ENCODE data around the gene CASP10. TPM values are rescaled to one million over a fixed set of nuclear protein-coding genes. Genes with fewer than 3 reads are reported as not detected.
A peak's percentile ranks its signal among the peaks of the same experiment; 100 is the strongest.
"Not testable (repeated sequence)": the region's sequence is repeated elsewhere in the genome, so short reads cannot be mapped to it uniquely, and the experiment has no call there.

CASP10 gene
- total RNA-seq, 1 experiment from 2014 or later, result 2.9 TPM

DNA sequence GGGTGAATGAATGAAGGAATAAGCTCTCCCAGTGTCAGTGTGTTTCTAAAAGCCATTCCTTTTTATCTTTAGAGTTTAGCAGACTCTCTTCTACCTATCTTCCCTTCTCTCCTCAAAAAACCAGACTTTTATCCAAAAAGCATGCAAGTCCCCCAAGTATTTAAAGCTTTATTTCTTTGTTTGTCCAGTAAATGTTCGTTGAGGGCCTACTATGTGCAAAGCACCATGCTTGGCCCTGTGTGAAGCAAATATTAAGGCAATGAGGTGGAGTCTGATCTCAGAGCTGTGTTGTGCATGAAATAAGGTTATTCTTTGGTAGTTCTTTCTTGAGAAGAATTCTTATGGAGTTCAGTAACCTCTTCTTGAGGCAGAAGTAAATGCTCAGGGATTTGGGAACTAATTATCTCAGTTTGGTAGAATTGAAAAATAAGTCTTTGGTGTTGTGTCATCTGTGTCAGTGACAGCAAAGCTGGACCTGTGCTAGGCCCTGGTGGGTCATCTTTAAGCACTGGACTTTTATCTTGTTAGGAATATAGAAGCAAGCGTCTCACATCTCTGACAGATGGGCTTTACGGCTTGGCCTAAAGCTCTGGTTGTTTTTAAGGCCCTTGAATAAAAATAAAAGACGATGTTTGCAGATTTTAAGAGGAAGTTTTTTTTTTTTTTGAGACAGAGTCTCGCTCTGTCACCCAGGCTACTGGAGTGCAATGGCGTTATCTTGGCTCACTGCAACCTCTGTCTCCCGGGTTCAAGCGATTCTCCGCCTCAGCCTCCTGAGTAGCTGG is 28.1 kb upstream of the CASP10 start:
- no peak for DNase-seq (ENCODE audit: low read depth)

DNA sequence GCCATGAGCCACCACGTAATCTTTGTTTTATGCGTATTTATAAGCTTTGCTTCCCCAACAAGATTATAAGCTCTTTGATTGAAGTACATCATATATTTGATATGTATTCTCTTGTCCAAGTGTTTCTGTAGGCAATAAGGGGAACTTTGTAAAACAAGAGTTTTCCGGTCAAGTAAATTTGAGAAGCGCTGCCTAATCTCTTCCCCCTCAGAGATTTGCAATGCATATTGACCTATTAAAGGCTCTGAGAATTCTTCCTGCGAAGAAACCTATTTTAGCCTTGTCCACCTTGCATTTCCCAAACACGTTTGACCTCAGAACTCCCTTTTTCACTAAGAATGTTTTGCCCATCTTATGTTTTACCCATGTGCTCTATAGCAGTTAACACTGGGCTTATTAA is 26.9 kb upstream of the CASP10 start:
- no peak for DNase-seq (ENCODE audit: low read depth)

DNA sequence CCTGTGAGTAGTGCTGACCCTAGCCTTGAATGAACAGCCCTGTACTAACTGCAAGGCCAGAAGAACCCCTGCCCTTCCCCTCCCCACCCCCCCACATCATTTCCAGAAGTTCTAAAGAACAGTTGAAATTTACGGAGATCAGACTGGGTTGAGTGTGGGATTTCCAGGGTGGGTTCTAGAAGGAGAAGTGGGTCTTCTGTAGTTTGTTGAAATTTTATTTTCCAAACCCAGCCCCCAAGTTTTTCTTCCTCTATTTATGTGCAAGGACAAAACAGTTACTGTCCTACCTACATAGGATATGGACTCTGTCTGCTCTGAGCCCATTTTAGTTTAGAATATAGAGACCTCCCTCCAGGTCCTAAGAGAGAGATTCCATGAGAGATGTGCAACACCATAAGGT is 26.3 kb upstream of the CASP10 start:
- DNase-seq (ENCODE audit: low read depth), result no peak

DNA sequence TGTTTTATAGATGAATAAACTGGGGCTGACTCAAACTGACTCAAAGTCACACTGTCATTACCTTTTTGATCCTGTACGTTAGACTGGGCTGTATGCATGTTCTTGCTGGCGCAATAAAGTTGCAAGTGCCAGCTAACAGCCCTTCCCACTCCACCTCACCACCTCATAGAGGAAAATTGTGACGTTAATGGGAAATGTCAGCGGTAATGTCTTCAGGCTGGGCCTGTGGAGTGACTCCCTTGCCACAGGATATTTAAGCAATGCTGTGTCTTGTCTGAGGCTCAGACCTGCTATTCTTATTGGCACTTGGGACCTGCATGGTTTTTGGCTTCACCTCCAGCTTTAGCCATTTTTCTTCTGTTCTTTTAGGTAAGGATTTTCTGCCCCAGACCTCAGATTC is 25.2 kb upstream of the CASP10 start:
- no peak for DNase-seq (ENCODE audit: low read depth)

DNA sequence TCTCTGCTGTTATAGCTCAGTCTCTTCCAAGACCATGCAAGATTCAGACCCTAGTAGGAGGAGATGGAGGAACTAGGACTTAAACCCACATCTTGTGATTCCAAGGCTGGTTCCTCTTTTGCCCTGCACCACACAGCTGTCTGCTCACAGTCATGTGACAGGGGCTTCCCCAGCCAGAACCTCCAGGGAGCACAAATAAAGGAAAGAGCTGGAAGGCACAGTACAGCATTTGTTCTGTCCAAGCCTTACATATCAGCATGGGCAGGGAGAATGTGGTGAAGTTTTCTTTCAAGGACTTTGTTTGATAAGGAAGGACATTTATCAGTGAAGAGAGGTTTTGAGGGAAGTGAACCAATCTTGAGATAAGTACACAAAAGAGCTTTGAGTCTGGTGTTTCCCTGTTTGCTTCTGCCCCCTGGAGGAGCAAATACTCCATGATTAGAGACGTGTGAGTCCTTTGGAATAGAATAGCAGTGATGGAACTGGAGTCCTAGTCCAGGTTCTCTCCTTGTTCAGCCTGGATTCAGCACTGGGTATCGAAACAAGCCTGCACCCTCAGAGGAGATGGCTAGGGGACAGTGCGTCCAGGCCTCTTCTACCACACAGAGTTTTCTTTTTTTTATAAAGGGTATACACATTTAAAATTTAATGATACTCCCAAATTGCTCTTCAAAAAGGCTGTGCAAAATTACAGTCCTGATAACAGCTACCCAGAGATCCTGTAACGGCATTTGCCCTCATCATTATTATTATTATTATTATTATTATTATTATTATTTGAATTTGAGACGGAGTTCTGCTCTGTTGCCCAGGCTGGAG is 24.6 kb upstream of the CASP10 start:
- DNase-seq (ENCODE audit: low read depth), result peak; percentile 68

DNA sequence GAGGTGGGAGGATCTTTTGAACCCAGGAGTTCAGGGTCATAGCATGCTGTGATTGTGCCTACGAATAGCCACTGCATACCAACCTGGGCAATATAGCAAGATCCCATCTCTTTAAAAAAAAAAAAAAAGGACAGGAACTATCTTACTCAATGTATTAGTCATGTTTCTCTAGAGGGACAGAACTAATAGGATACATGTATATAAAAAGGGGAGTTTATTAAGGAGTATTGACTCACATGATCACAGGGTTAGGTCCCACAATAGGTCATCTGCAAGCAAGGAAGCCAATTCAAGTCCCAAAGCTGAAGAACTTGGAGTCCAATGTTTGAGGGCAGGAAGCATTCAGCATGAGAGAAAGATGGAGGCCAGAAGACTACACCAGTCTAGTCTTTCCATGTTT is 18.8 kb upstream of the CASP10 start:
- no peak for DNase-seq (ENCODE audit: low read depth)

DNA sequence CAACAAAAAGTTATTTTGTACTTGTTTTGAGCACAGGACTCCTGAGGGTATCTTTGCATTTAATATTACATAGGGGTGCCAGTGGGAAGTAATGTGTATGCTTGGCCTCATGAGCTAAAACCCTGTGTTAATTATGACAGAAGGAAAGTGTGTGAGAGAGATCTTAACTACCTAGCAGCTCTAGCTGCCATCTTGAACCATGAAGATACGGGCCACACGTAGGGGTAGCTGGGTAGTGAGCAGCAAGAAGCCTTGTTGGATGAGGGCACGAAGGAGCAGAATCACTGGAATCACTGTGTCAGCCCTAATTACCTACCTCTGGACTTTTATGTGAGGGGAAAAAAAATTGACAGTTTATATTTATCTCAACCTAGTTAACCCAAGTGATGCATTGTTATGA is 15.4 kb upstream of the CASP10 start:
- DNase-seq (ENCODE audit: low read depth), result no peak

DNA sequence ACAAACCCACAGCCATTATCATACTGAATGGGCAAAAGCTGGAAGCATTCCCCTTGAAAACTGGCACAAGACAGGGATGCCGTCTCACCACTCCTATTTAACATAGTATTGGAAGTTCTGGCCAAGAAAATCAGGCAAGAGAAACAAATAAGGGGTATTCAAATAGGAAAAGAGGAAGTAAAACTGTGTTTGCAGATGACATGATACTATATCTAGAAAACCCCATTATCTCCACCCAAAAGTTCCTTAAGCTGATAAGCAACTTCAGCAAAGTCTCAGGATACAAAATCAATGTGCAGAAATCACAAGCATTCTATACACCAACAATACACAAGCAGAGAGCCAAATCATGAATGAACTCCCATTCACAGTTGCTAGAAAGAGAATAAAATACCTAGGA is 14.4 kb upstream of the CASP10 start:
- DNase-seq (ENCODE audit: low read depth), result not testable (repeated sequence)

DNA sequence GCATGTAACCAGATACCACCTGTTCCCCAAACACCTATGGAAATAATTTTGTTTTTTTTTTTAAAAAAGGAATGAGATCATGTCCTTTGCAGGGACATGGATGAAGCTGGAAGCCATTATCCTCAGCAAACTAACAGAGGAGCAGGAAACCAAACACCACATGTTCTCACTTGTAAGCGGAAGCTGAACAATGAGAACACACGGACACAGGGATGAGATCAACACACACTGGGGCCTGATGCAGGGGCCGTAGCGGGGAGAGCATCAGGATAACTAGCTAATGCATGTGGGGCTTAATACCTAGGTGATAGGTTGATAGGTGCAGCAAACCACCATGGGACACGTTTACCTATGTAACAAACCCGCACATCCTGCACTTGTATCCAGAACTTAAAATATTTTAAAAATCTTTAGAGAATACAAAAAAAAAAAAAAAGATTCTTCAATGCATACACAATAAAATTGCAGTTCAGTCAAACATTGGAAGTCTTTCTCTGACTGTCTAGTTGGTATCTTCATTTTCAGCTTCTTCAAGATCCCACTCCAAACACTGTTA is 11.6 kb upstream of the CASP10 start:
- DNase-seq (ENCODE audit: low read depth), result no peak

DNA sequence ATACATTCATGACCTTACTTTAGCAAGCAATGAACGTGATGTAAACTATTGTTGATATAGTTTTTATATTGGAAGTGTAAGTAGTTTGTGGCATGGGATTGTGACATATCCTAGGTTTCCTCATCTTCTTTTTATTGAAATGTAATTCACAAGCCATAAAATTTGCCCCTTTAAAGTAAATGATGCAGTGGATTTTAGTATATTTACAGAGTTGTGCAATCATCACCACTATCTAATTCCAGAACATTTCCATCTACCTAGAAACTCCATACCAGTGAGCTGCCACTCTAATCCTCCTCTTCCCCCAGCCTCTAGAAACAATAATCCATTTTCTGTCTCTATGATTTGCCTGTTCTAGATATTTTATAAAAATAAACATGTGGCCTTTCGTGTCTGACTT is 10.7 kb upstream of the CASP10 start:
- no peak for DNase-seq (ENCODE audit: low read depth)

DNA sequence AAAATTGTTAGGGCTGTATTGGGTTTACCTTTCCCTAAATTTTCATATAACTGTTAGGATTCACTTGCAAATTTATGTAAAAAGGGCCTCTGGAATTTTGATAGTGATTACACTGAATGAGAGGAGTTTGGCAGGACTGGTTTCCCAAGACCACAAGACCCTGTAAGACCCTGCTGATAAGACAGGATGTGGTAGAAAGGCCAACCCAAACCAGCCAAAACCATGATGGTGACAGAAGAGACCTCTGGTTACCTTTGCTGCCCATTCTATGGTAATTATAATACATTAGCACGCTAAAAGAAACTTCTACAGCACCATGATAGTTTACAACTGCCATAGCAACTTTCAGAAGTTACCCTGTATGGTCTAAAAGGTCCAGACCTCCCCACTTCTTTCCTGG is 8.3 kb upstream of the CASP10 start:
- DNase-seq (ENCODE audit: low read depth), result no peak

DNA sequence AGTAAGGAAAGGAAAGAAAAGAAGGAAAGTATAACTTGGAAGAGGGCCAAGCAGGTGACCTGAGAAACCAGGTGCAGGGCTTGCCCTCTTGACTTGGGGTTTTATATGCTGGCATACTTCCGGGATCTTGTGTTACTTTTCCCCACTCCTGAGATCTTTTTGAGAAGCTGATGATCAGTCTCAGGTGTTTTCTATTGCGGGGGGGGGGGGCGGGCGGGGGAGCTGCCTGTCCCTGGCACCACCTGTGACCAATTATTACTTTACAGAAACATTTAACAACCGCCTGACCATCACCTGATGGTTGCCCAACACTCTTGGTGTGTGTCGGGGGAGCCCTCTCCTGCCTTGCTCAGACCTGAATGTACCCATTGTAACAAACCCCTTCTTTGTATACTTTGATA is 6.9 kb upstream of the CASP10 start:
- DNase-seq (ENCODE audit: low read depth), result no peak

DNA sequence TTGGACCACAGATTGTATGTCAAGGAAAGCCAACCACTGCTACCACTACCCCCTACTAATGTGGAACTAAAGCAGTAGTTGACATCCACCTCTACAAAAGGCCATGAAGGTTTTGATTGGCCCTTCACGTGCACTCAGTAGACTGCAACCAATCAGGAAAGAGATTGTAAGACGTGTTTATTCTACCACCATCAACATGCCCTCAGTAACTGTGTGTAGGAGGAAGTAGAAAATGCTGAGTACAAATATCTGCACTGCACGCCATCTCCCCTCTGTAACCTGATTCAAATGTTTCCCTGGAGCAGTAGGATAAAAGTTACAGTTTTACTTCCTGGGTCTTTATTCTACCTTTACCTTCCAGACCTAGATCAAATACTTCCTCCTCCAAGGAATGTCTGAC is 2.9 kb upstream of the CASP10 start:
- DNase-seq (ENCODE audit: low read depth), result no peak

DNA sequence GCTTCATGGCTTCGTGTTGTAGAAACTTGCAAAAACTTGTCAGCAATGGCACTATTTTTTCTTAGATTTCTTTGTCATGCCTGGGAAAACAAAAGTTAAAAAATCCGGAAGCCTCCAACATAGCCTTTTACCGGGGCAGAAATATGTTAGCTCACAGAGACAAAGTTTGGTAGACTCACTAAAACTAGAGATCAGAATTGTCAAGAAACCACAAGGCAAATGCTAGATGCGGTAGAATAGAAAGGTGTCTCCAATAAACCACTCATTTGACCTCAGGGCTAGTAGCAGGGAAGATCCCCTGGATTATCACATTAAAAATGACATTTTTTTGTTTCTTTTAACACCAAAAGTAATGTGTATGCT is 405 bp downstream of the CASP10 start:
- no peak for DNase-seq (ENCODE audit: low read depth)

DNA sequence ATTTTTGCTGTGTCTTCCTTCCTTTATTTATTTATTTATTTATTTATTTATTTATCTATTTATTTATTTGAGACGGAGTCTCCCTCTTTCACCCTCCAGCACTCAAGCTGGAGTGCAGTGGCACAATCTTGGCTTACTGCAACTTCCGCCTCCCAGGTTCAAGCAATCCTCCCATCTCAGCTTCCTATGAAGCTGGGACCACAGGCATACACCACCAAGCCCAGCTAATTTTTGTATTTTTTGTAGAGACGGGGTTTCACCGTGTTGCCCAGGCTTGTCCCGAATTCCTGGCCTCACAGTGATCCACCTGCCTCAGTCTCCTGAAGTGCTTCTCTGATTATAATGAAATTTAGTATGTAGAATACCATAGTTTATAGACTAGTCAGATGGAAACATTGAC is 894 bp downstream of the CASP10 start:
- DNase-seq (ENCODE audit: low read depth), result not testable (repeated sequence)

DNA sequence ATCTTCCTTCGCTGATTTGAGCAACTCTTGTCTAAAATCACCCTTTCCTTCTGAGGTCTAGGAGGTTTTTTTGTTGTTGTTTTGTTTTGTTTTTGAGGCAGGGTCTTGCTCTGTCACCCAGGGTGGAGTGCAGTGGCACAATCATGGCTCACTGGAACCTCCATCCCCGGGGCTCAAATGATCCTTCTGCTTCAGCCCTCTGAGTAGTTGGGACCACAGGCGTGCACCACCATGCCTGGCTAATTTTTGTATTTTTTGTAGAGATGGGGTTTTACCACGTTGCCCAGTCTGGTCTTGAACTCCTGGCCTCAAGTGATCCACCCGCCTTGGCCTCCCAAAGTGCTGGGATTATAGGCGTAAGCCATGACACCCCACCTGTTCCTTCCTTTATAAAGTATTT is 1.3 kb downstream of the CASP10 start:
- not testable (repeated sequence) for DNase-seq (ENCODE audit: low read depth)

DNA sequence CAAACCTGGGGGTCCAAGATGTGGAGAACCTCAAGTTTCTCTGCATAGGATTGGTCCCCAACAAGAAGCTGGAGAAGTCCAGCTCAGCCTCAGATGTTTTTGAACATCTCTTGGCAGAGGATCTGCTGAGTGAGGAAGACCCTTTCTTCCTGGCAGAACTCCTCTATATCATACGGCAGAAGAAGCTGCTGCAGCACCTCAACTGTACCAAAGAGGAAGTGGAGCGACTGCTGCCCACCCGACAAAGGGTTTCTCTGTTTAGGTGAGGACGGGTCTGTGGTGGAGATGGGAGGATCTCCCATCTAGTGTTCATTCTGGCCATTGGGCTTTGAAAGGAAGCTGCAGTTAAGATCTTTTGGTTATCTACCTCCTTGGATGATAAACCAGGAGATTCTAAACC is 2.9 kb downstream of the CASP10 start:
- DNase-seq (ENCODE audit: low read depth), result no peak

DNA sequence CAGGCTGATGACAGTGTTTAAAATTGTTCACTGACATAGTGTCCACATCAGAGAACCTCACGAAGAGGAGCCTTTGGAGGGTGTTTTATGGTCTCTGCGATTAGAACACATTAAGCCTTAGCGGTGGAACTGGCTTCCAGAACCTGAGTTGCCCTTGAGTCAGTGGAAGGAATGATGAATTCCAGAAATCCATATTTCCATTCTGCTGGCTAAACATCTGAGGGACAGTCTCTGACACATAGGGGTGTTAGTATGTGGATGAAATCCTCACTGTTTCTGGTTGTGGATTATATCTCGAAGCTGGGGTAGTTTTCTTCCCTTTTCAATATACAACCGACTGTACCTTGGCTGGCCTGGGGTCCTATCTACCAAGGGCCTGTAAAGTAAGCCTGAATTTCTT is 4.0 kb downstream of the CASP10 start:
- DNase-seq (ENCODE audit: low read depth), result no peak

DNA sequence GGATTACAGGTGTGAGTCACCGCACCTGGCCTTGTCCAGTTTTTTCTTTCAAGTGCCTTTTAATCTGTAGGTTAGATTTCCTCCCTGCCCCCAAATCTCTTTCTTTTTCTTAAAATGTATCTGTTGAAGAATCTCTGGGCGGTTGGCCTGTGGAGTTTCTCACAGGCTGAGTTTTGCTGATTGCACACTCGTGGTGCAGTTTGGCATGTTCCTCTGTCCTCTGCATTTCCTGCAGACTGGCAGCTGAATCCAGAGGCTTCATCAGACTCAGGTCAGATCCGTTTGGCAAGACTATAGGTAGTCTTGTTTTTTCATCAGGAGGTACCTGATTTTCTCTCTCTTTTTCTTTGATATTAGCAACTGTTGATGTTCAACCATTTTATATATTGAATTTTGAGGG is 5.5 kb downstream of the CASP10 start:
- no peak for DNase-seq (ENCODE audit: low read depth)

DNA sequence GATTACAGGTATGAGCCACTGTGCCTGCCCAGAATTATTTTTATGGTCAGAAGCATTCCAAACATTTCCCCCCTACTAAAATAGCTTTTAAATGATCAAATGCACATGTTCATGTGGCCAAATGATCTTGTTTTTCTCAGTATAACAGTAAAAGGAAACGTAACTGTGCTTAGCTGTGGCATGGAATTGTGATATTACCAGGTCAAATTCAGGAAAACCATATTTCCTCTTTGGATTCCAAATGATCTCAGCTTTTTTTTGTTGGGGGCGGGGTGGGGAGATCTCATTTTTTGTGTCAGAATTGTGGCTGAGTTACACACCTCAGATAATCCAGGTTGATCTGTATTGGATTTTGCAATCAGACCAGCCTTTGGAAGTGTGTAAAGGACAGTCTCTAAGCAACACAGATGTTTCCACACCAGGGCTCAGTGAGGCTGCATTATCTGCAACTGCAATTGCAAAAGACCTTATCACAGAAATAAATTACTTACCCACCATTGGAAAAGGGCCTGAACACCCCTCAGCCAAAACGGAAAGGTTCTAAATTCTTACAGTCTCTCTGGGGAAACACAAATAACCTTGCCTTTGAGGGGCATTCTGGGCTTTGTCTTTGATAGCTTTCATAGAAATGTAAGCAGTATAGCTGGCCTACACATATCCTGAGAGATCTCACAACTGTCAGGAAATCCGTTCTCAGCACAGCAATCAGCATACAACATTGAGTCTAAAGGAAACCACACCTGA is 8.4 kb downstream of the CASP10 start:
- DNase-seq (ENCODE audit: low read depth), result no peak

DNA sequence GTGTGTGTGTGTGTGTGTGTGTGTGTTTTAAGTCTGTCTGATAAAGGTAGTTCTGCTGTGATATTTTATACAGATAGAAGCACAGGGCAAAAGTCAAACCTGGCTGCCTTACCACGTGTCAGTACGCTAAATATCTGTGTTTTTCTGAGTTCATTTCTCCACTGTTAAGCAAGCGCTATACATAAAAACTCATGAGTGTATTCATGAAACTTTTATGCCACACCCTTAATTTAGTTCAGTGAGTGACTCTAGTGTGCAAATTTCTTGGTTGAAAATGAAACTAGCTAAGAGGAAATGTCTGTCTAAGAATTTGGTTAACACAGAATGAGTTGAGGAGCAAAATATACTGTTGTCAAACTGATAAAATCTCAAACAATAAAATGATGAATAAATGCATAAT is 11.2 kb downstream of the CASP10 start:
- no peak for DNase-seq (ENCODE audit: low read depth)

DNA sequence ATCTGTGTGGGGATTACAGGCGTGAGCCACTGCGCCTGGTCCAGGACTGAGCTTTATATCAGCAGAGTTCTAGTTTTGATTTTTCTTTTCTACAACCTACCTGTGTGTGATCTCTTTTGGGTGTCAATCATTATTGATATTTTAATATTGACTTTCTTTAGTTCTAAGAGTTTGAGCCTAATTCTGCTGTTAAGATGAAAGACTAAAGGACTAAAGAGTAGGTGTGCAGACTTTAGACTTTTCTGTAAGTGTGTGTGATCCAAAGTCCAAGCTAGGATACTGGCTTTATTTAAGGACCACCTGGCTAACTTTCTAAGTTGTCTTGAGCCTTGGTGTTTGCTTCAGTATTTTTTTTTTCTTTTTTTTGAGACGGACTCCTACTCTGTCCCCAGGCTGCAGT is 12.4 kb downstream of the CASP10 start:
- no peak for DNase-seq (ENCODE audit: low read depth)

Data from Daoy (cell line).